Measurements from ENCODE around the gene LILRB4.
"Not testable (repeated sequence)": the region's sequence is repeated elsewhere in the genome, so short reads cannot be mapped to it uniquely, and the experiment has no call there.

The LILRB4 gene

DNA sequence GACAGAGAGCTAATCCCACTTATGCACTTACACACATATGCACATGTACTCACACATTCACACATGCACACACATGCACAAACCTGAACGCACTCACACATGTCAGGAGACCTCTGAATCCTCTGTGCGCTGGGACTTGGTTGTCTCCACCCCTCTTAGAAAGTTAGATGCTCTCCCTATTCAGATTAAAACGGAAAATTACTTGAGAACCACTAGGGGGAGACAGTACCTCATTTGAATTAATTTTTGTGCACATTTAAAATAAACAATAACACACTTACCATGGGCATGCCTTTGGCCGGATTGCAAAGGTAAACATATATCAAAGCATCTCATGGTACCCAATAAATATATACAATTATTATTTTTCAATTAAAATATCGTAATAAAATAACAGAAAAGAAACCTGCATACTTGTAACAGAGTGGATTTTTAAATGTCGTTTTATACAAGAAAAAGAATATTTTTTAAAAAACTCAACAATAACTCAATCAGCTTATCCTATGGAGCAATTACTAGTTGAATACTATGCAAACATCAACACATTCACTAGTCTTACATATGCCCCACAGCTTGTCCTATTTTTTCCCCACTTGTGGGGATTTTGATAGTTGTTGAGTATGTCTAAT lies 9.5 kb upstream of the LILRB4 start:
- DNase-seq = peak in 1 of 2 experiments; percentile 10

DNA sequence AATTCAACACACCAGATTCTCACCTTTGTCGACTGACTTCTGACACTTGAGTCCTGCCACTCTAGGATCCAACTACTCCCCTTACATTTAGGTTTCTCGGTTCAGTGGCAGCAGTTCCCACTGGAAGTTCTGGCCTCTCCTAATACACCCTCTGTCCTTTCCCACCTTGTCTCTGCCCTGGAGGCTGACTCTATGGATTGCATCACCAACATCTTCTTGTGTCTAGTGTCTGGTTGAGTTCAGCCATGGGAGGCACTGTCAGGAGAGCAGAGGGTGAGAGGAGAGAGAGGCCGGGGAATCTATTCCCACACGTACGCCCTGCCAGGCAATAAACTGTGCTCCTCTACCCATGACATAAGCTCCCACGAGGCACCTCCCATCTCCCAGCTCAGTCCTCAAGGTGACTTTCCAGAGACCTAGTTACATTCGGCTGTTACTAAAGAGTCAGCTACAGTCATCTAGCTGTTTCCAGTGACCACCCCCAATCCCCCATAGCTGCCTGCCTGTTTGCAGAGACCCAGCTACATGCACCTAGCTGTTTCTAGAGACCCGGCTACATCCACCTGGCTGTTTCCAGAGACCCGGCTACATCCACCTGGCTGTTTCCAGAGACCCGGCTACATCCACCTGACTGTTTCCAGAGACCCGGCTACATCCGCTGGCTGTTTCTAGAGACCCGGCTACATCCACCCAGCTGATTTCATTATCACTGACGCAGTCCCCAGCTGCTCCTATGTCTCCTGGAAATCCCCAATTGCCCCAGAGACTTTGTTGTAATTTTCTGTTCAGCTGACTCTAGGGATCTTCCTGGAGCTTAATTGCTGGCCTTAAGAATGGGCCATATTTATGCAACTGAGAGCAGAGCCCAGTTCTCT lies 8.1 kb upstream of the LILRB4 start:
- DNase-seq = no peak

DNA sequence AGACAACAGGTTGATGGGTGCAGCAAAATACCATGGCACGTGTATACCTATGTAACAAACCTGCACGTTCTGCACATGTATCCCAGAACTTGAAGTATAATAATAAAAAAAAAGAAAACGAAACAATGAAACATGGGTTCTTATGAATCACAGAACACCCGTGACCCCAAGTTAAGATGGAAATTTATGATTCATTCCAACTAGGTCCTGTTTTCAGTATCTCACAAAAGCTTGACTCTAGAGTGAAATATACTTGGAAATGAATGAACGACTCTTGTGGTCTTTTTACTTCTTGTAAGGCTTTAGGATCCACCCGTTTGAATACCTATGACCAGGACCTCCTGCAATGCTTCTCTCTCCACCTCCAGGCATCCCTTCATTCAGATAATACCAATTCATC lies 3.5 kb upstream of the LILRB4 start:
- DNase-seq = no peak

DNA sequence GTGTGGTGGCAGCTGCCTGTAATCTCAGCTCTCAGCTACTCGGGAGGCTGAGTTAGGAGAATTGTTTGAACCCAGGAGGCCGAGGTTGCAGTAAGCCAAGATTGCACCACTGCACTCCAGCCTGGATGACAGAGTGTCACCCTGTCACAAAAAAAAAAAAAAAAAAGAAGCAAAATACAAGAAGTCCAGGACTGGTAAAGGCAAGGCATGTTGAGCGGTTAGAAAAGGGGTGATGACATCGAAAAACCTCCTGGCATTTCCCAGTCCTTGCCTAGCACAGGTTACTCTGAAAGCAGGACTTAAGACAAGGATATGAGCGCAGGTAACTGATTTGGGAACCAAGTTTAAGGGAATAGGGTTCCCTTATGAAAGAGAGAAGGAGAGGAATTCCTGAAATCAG lies 2.5 kb upstream of the LILRB4 start:
- no peak for DNase-seq

- no peak for DNase-seq
Observed at GRCh38 chr19:54660964-54661363, 1.8 kb upstream of the LILRB4 start.

GRCh38 chr19:54661846-54662481 lies 821 bp upstream of the LILRB4 start:
- no peak for DNase-seq

DNA sequence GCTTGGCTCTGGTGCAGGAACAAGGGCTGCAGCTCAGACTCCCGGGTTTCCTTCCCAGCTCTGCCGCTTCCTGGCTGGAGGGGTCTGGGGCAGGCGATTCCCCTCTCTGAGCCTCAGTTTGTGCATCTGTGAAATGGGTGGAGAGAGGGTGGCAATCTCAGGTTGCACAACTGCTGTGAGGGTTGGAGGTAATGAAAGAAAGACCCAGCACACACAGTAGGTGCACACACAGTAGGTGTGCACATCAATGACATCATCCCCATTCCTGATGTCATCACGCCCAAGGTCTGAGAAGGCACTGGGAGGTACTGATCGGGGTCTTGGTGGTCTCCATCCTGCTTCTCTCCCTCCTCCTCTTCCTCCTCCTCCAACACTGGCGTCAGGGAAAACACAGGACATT lies 2.7 kb downstream of the LILRB4 start:
- no peak for DNase-seq

GRCh38 chr19:54667217-54667616 lies 4.4 kb downstream of the LILRB4 start:
- no peak for DNase-seq

- no peak for DNase-seq
Observed at GRCh38 chr19:54668353-54668752, 5.6 kb downstream of the LILRB4 start.

DNA sequence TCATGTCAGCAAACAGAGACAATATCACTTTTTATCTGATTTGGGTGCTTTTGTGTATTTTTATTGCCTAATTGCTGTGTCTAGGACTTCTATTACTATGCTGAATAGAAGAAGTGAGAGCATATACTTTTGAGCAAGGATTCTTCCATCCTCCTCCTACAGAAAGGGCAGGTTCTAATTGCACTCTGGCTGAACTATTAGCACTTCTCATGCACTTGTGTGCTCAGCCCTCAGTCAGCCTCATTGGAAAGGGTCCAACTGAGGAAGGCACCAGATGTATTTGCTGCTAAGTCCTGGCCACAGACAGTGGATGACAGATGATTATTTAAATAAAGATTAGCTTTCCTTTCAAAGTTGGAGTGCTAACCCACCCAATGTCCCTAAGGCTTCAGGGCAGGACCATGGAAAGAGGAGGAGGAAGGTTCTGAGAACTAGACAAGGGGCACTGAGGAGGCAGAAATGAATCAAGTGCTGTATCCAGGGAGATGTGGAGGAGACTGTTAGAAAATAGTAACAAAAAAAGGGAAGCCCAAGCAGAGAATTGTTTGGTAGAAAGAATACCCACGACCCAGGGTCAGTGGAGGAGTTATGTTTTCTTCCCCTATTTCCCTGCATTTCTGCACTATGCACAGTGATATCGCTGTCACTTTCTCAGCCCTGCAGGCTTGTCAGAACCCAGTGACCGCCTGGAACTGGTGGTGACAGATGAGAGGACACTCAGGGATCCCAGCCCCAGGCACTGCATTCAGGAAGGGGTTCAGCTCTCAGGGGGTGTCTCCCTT lies 8.0 kb downstream of the LILRB4 start:
- DNase-seq = no peak

DNA sequence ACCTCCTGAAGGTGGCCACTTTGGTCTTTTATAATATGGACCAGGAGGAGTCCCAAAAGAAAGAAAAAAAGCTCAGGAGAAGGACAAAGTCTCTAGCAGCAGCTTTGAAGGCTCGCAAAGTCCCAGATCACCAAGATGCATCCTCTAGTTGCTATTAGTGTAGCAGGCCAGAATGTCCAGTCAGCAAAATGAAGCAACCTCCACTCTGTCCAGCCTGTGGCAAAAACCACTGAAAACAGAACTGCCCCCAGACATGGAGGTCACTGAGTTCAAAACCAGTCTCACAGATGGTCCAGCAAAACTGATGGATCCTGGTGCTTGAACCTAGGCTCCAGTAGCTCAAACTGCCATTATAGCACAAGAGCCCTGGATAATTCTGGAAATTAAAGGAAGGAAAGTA lies 10.4 kb downstream of the LILRB4 start:
- DNase-seq = no peak

DNA sequence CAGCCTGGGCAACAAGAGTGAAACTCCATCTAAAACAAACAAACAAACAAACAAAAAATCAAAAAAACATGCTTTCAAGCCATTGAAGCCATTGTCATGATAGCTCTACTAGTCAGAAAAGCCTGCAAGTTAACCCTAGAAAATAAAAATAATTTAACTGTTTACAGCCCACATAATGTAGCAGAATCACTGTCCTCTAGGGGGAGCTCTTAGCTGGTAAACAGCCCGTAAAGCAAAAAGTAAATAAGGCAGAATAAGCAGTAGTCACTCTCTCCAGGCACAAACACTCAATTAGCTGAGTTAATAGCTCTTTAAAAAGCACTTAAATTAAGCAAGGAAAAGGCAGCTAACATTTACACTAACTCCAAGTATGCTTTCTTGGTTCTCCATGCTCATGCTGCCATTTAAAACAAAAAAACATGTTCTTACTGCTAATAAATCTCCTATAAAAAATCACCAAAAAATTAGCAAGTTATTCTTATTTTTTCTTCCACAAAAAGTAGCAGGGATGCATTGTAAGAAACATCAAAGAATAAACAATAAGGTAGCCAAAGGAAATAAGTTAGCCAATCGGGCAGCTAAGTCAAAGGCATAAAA lies 11.3 kb downstream of the LILRB4 start:
- DNase-seq = peak in 1 of 2 experiments; percentile 11

GRCh38 chr19:54676210-54676834 lies 13.5 kb downstream of the LILRB4 start:
- peak in 1 of 2 experiments; percentile 1 for DNase-seq

DNA sequence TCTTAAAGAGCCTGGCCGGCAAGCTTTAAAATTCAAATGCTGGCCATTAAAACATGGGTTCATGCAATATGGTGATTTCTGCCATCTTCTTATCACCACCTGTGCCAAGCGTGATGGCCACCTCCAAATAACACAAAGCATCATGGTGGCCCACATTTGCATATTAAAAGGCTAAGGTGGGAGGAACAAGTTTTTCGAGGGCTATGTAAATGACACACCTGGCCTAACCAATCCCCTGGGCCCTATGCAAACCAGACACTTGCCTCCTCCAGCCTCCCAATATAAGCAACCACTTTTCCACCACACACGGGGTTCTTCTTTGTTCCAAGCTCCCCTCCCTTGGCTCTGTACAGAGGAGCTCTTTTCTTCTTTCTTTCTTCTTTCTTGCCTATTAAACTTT lies 14.4 kb downstream of the LILRB4 start:
- no peak for DNase-seq

DNA sequence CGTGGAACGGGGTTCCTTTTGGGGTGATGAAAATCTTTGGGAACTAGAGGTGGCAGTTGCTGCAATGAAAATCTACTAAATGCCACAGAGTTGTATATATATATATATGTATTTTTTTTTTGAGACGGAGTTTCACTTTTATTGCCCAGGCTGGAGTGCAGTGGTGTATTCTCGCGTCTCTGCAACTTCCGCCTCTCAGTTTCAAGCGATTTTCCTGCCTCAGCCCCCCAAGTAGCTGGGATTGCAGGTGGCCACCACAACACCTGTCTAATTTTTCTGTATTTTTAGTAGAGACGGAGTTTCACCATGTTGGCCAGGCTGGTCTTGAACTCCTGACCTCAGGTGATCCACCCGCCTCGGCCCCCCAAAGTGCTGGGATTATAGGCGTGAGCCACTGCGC lies 18.8 kb downstream of the LILRB4 start:
- DNase-seq = not testable (repeated sequence)

GRCh38 chr19:54682306-54682856 lies 19.6 kb downstream of the LILRB4 start:
- no peak for DNase-seq

- no peak for DNase-seq
Observed at GRCh38 chr19:54684527-54684926, 21.7 kb downstream of the LILRB4 start.

- DNase-seq = no peak
Observed at GRCh38 chr19:54691582-54692297, 29.0 kb downstream of the LILRB4 start.

DNA sequence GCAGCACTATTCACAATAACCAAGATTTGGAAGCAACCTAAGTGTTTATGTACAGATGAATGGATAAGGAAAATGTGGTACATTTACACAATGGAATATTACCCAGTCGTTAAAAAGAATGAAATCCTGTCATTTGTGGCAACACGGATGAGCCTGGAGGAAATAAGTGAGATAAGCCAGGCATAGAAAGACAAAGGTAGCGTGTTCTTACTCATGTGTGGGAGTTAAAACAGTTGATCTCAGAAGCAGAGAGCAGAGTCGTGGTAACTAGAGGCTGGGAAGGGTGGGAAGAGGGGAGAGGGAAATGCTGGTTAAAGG lies 29.5 kb downstream of the LILRB4 start:
- DNase-seq = no peak

DNA sequence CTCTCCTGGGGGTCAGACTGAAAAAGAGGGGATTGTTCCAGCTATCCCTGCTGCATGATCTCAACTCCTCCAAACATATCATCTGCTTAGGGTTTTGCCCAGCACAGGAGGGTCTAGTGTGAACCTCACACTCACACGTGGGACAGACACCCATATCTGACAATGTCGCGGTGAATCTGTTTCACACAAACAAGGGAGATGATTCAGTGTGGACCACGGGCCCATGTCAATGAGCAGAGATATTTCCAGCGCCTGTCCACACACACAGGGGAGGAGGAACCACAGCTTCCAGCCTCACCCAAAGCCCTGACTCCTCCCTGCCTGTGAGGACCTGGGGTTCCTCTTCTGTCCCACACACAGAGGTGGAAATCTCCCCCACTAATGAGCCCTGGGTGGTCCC lies 31.9 kb downstream of the LILRB4 start:
- DNase-seq = no peak

DNA sequence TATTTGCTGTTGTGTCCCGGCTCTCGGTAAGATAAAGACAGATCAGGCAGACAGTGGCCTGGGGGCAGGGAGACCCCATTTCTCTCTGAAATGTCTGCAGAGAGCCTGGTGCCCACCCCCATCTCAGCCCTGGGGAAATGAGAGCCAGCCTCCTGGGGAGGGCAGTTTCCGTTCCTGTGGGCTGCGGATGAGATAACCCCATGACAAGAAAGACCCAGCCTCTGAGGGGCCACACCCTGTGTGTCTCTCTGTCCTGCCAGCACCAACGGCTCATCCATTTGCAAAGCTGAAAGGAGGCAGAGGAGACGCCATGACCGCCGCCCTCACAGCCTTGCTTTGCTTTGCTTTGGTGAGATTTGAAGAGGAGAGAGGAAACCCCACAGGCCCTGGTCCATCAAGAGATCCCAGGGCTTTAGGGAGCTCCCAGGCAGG lies 33.3 kb downstream of the LILRB4 start:
- no peak for DNase-seq

Data from NCI-H524 (cell line).